Ishikawa (cell line): ENCODE results near the gene IPPK.

Source experiments
- CEBPB ChIP-seq: IDR thresholded peaks from 2 replicates; pipeline ENCODE4 v1.6.1; 2012
- CREB1 ChIP-seq: IDR thresholded peaks from 2 replicates; pipeline ENCODE4 v1.6.1; 2012; ENCODE audit warnings: low read depth
- EGR1 ChIP-seq: IDR thresholded peaks from 2 replicates; pipeline ENCODE4 v1.6.1; 2012
- EP300 ChIP-seq: IDR thresholded peaks from 2 replicates; pipeline ENCODE4 v1.6.1; 2012; ENCODE audit warnings: borderline replicate concordance
- FOXM1 ChIP-seq: IDR thresholded peaks from 2 replicates; pipeline ENCODE4 v1.6.1; 2012; ENCODE audit warnings: low read depth, borderline replicate concordance
- NFIC ChIP-seq: IDR thresholded peaks from 2 replicates; pipeline ENCODE4 v1.6.1; 2012
- RAD21 ChIP-seq: IDR thresholded peaks from 2 replicates; pipeline ENCODE4 v1.6.1; 2012; ENCODE audit warnings: low read depth
- TAF1 ChIP-seq: IDR thresholded peaks from 2 replicates; pipeline ENCODE4 v1.6.1; 2012; ENCODE audit warnings: low read depth, mild to moderate bottlenecking
- TCF12 ChIP-seq: IDR thresholded peaks from 2 replicates; pipeline ENCODE4 v1.6.1; 2012; ENCODE audit warnings: low read depth
- TEAD4 ChIP-seq: IDR thresholded peaks from 2 replicates; pipeline ENCODE4 v1.6.1; 2012
- YY1 ChIP-seq: IDR thresholded peaks from 2 replicates; pipeline ENCODE4 v1.6.1; 2012; ENCODE audit warnings: low read depth
- ZBTB7A ChIP-seq: IDR thresholded peaks from 2 replicates; pipeline ENCODE4 v1.6.1; 2012; ENCODE audit warnings: low read depth
- TF ChIP-seq, protein P1 (sequence below): IDR thresholded peaks from 2 replicates; pipeline ENCODE4 v1.6.1; 2012; ENCODE audit warnings: low read depth, mild to moderate bottlenecking
- TF ChIP-seq, protein P2 (sequence below): IDR thresholded peaks from 2 replicates; pipeline ENCODE4 v1.6.1; 2012
- TF ChIP-seq, protein P3 (sequence below): IDR thresholded peaks from 2 replicates; pipeline ENCODE4 v1.6.1; 2012

Gene IPPK

DNA sequence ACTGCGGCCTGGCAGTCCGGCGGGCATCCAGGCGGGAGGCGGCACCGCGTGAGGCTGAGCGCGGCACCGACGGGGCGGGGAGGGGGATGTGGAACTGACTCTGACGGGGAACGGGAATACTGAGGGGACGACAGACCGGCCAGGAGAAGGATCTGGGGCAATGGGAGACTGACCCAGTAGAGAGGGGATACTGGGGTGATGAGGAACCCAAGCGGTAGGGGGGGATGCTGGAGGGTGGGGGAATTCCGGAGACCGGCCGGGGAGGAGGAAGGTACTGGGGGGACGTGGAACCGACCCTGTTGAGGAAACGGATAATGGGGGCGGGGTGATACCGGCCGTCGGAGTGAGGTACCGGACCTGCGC is 423 bp downstream of the IPPK start:
- TF ChIP-seq FOXM1 (no peak), YY1 (peak; percentile 39; the same call in 1 of the 2 replicates), RAD21 (no peak), ZBTB7A (no peak), NFIC (no peak), TEAD4 (no peak), TAF1 (no peak)
- TF ChIP-seq, protein P1, sequence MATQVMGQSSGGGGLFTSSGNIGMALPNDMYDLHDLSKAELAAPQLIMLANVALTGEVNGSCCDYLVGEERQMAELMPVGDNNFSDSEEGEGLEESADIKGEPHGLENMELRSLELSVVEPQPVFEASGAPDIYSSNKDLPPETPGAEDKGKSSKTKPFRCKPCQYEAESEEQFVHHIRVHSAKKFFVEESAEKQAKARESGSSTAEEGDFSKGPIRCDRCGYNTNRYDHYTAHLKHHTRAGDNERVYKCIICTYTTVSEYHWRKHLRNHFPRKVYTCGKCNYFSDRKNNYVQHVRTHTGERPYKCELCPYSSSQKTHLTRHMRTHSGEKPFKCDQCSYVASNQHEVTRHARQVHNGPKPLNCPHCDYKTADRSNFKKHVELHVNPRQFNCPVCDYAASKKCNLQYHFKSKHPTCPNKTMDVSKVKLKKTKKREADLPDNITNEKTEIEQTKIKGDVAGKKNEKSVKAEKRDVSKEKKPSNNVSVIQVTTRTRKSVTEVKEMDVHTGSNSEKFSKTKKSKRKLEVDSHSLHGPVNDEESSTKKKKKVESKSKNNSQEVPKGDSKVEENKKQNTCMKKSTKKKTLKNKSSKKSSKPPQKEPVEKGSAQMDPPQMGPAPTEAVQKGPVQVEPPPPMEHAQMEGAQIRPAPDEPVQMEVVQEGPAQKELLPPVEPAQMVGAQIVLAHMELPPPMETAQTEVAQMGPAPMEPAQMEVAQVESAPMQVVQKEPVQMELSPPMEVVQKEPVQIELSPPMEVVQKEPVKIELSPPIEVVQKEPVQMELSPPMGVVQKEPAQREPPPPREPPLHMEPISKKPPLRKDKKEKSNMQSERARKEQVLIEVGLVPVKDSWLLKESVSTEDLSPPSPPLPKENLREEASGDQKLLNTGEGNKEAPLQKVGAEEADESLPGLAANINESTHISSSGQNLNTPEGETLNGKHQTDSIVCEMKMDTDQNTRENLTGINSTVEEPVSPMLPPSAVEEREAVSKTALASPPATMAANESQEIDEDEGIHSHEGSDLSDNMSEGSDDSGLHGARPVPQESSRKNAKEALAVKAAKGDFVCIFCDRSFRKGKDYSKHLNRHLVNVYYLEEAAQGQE: no peak

DNA sequence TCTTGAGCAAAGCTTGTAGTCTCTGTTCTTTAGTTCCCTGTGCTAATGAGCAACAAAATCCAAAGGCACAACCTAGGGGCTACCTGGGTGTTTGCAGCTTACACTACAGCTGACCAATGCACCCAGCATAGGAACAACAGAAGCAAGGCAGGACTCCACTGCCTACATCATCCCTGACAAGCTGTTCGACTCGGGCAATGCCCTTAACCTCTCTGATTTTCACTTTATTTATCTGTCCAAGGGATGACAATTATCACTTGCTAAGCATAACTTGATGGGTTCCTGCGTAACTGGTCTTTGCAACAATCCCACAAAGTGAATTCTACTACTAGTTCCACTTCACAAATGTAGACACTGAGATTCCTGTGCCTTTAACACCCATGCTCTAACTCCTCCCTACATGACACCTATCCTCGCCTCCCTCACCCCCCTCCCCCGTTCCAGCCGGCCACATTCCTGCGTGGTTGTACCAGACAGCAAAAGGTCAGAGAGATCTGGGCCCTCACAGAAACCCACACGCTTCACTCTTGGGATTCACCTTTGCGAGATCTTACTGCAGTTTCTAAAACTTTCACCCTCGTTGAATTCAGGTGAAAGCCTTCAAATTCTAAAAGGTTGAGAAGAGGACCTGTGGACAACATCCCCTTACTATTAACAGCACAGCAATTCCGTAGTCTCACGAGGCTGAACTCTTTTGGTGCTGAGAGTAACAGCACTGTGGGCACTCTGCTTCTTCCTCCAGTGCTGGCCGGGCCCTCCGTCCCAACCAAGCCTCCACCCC is 995 bp downstream of the IPPK start:
- TF ChIP-seq CREB1: no peak
- TF ChIP-seq, protein P1: no peak
- TF ChIP-seq TEAD4: peak; percentile 71

DNA sequence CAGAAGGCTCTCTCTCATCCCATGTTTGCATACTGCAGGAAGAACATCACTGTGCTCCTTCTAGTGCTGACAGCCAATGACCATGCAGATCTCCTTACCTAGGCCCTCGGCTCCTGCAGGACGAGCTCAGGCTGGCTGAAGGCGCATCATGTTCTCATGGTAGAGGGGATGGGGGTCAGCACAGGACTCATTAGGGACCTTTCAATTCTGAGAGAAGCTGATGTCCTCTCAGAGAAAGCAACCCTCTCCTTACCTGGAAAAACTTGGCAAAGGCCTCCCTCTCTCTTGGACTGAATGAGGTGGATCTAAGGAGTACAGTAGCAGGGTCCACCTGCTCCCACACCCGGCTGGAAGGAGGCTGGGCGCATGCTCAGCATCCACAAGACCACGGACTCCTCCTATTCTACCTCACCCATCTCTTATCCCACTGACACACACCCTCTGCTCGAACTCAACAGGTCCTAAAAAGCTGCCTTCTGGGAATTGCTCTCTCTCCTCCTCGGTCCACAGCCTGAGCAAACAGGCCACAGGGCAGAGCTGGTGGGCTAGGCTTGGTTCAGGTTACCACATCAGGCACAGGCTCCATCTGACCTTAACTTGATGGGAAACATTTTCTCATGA is 2.9 kb downstream of the IPPK start:
- TF ChIP-seq TCF12: no peak
- TF ChIP-seq EGR1: no peak
- no peak for TF ChIP-seq ZBTB7A
- TF ChIP-seq, protein P2, sequence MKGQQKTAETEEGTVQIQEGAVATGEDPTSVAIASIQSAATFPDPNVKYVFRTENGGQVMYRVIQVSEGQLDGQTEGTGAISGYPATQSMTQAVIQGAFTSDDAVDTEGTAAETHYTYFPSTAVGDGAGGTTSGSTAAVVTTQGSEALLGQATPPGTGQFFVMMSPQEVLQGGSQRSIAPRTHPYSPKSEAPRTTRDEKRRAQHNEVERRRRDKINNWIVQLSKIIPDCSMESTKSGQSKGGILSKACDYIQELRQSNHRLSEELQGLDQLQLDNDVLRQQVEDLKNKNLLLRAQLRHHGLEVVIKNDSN: no peak
- TF ChIP-seq CEBPB: no peak
- TF ChIP-seq FOXM1: no peak
- TF ChIP-seq, protein P1: no peak
- no peak for TF ChIP-seq YY1
- no peak for TF ChIP-seq TAF1
- TF ChIP-seq RAD21: no peak
- no peak for TF ChIP-seq CREB1
- TF ChIP-seq, protein P3, sequence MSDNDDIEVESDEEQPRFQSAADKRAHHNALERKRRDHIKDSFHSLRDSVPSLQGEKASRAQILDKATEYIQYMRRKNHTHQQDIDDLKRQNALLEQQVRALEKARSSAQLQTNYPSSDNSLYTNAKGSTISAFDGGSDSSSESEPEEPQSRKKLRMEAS: no peak
- no peak for TF ChIP-seq EP300
- no peak for TF ChIP-seq TEAD4
- no peak for TF ChIP-seq NFIC

DNA sequence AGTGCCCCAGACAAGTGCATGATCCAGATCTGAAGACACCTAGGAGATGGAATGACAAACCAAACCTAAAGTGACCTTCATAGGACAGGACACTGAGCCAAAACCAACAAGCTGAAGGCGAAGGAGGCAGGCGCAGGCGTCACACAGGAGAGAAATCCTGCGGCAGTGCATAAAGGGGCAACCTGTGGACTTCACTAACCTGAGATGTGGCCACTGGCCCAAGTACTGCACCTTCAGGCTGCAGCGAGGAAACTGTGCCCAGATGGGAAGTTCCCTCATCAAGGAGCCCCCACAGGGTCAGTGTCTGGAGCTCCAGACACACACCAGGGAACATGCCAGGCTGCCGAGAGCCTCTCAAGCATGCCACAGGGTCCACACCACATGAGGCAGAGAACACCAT is 3.7 kb downstream of the IPPK start:
- TF ChIP-seq, protein P1: no peak
- TF ChIP-seq TEAD4: no peak
- TF ChIP-seq RAD21: no peak
- TF ChIP-seq, protein P2: no peak
- no peak for TF ChIP-seq EP300
- TF ChIP-seq CREB1: no peak
- no peak for TF ChIP-seq EGR1
- no peak for TF ChIP-seq ZBTB7A
- TF ChIP-seq CEBPB: no peak
- no peak for TF ChIP-seq TAF1
